Measurements from ENCODE around the gene MAPK13. TPM values are rescaled to one million over a fixed set of nuclear protein-coding genes. Genes with fewer than 3 reads are reported as not detected.

MAPK13 gene
- total and polyA plus RNA-seq, 2 donors (not counting 1 experiment from before 2014, with no cell fraction given) = 20.6 to 34.8 TPM

GRCh38 chr6:36132246-36132895 is 2.1 kb downstream of the MAPK13 start:
- Histone ChIP-seq H2AFZ (ENCODE audit: insufficient read depth, low read depth, low read length, poor library complexity, severe bottlenecking) (peak overlapping the region; percentile 90), H3K9ac (ENCODE audit: low read length) (no peak overlapping the region), H3K4me1 (ENCODE audit: control insufficient read depth in 2 of 2, insufficient read depth in 2 of 2, low read length in 2 of 2) (peaks cover 31 to 45% of the 10 kb centered on the region in 2 donors), H3K27me3 (replicated peaks in 1 of 4; ENCODE audit: control extremely low read depth in 1 of 4, control insufficient read depth in 3 of 4, insufficient read depth in 4 of 4, low read length in 3 of 4) (no peaks in the 10 kb centered on the region), H3K4me3 (ENCODE audit: control extremely low read depth in 1 of 5, extremely low read depth in 1 of 5, insufficient read depth in 1 of 5, low read depth in 2 of 5, low read length in 4 of 5) (peak overlapping the region in 1 of 5 experiments; percentile 78), H3K4me2 (replicated peaks; ENCODE audit: low read depth, low read length, poor library complexity, severe bottlenecking) (peak overlapping the region; percentile 98), H3K27ac (ENCODE audit: low read length in 2 of 2) (peak overlapping the region in 1 of 2 donors; percentile 74), H4K20me1 (ENCODE audit: control insufficient read depth, insufficient read depth, low read length, poor library complexity, severe bottlenecking) (no peaks in the 10 kb centered on the region), H3K9me3 (ENCODE audit: control extremely low read depth in 1 of 3, control insufficient read depth in 2 of 3, insufficient read depth in 1 of 3, low read length in 2 of 3) (no peaks in the 10 kb centered on the region), H3K36me3 (replicated peaks in 1 of 2; ENCODE audit: control extremely low read depth in 1 of 2, control insufficient read depth in 1 of 2, extremely low read depth in 1 of 2, insufficient read depth in 2 of 2, low read length in 1 of 2) (peaks cover 0 to 24% of the 10 kb centered on the region in 2 experiments), H3K79me2 (ENCODE audit: control insufficient read depth, insufficient read depth, low read length) (peaks cover 9% of the 10 kb centered on the region)
- peak overlapping the region; percentile 92 for H3K27ac Mint-ChIP-seq
- H3K4me1 Mint-ChIP-seq = peaks cover 56% of the 10 kb centered on the region
- TF ChIP-seq EZH2 (IDR thresholded peaks at IDR 0.05; ENCODE audit: borderline replicate concordance, insufficient read depth, low read depth, low read length, poor library complexity, severe bottlenecking) (no peak), CTCF (IDR thresholded peaks at IDR 0.05) (no peak)
- ATAC-seq (ENCODE audit: low read depth) (no peak), DNase-seq (no peak)
- WGBS (ENCODE audit: insufficient coverage) = 93% methylated on average over 3 of the region's 5 CpGs
- ChIA-PET POLR2A (interaction anchor here (1.1 to 2.7 kb wide), 3 partner anchors 11 to 211 kb away, joined by 3 to 15 read pairs (median 11); partner anchors contain the start of genes BRPF3 and SRPK1), CTCF (interaction anchor here (0.8 to 4.0 kb wide), 6 partner anchors 10 to 207 kb away, joined by 3 to 26 read pairs (median 5); no protein-coding TSS in a partner anchor)
- intact Hi-C loops (cut with micrococcal nuclease) = no loop called here
- H3K4me3 Mint-ChIP-seq = peak overlapping the region; percentile 56
- H3K27me3 Mint-ChIP-seq = no peaks in the 10 kb centered on the region
- no peaks in the 10 kb centered on the region for H3K9me3 Mint-ChIP-seq (ENCODE audit: insufficient read depth)

GRCh38 chr6:36133148-36133547 is 2.8 kb downstream of the MAPK13 start:
- Histone ChIP-seq H3K4me3 (ENCODE audit: control extremely low read depth in 1 of 5, extremely low read depth in 1 of 5, insufficient read depth in 1 of 5, low read depth in 2 of 5, low read length in 4 of 5) (no peak overlapping the region), H4K20me1 (ENCODE audit: control insufficient read depth, insufficient read depth, low read length, poor library complexity, severe bottlenecking) (no peaks in the 10 kb centered on the region), H3K79me2 (ENCODE audit: control insufficient read depth, insufficient read depth, low read length) (peaks cover 9% of the 10 kb centered on the region), H3K4me2 (replicated peaks; ENCODE audit: low read depth, low read length, poor library complexity, severe bottlenecking) (no peak overlapping the region), H3K36me3 (replicated peaks in 1 of 2; ENCODE audit: control extremely low read depth in 1 of 2, control insufficient read depth in 1 of 2, extremely low read depth in 1 of 2, insufficient read depth in 2 of 2, low read length in 1 of 2) (peaks cover 0 to 28% of the 10 kb centered on the region in 2 experiments), H2AFZ (ENCODE audit: insufficient read depth, low read depth, low read length, poor library complexity, severe bottlenecking) (no peak overlapping the region), H3K9me3 (ENCODE audit: control extremely low read depth in 1 of 3, control insufficient read depth in 2 of 3, insufficient read depth in 1 of 3, low read length in 2 of 3) (no peaks in the 10 kb centered on the region), H3K27ac (ENCODE audit: low read length in 2 of 2) (no peak overlapping the region), H3K4me1 (ENCODE audit: control insufficient read depth in 2 of 2, insufficient read depth in 2 of 2, low read length in 2 of 2) (peaks cover 31 to 45% of the 10 kb centered on the region in 2 donors), H3K9ac (ENCODE audit: low read length) (no peak overlapping the region), H3K27me3 (replicated peaks in 1 of 4; ENCODE audit: control extremely low read depth in 1 of 4, control insufficient read depth in 3 of 4, insufficient read depth in 4 of 4, low read length in 3 of 4) (no peaks in the 10 kb centered on the region)
- no peak for ATAC-seq (ENCODE audit: low read depth)
- H3K4me3 Mint-ChIP-seq = no peak overlapping the region
- no peak for DNase-seq
- intact Hi-C loops (cut with micrococcal nuclease) = no loop called here
- peaks cover 56% of the 10 kb centered on the region for H3K4me1 Mint-ChIP-seq
- POLR2A ChIA-PET = interaction anchor here (1.1 kb wide), 1 partner anchor 212 kb away, joined by 3 read pairs; the partner anchor contains the start of gene SRPK1
- TF ChIP-seq CTCF (IDR thresholded peaks at IDR 0.05) (no peak), EZH2 (IDR thresholded peaks at IDR 0.05; ENCODE audit: borderline replicate concordance, insufficient read depth, low read depth, low read length, poor library complexity, severe bottlenecking) (no peak)
- no peak overlapping the region for H3K27ac Mint-ChIP-seq
- CTCF ChIA-PET = interaction anchor here (4.0 kb wide), 1 partner anchor 11 kb away, joined by 26 read pairs; no protein-coding TSS in a partner anchor
- H3K27me3 Mint-ChIP-seq = no peaks in the 10 kb centered on the region
- 96% methylated on average over 4 of the region's 4 CpGs for WGBS (ENCODE audit: insufficient coverage)
- H3K9me3 Mint-ChIP-seq (ENCODE audit: insufficient read depth) = no peaks in the 10 kb centered on the region
